Natural killer cell (primary cell): ENCODE results near the gene EIF4A2. TPM values are rescaled to one million over a fixed set of nuclear protein-coding genes. Genes with fewer than 3 reads are reported as not detected.

Source experiments
- ATAC-seq, 3 donors: fragments of 150-1000 bp in 2 of 3; fragments of 200-7000 bp in 1 of 3; cut with Tn5 transposase; 1 replicate in 1 of 3; 2 replicates in 2 of 3; pipeline ENCODE4 v1.10.0; 2021; ENCODE audit warnings: mild to moderate bottlenecking in 2 of 3, moderate library complexity in 2 of 3
- DNase-seq, 2 donors: peaks; one replicate each; pipeline versions ENCODE4 v3.0.0 to v3.0.0-alpha.2; 2013 to 2021; ENCODE audit warnings: mixed read lengths in 1 of 2
- H3K27ac ChIP-seq: one replicate; pipeline ENCODE4 v1.5.1; 2013; ENCODE audit warnings: mild to moderate bottlenecking, low read length
- H3K27me3 ChIP-seq: one replicate; pipeline ENCODE4 v1.6.1; 2013; ENCODE audit warnings: low read length; ENCODE audit not compliant: control insufficient read depth, insufficient read depth
- H3K36me3 ChIP-seq: one replicate; pipeline ENCODE4 v1.6.1; 2013; ENCODE audit warnings: low read length; ENCODE audit not compliant: control insufficient read depth, insufficient read depth
- H3K4me1 ChIP-seq: one replicate; pipeline ENCODE4 v1.6.1; 2013; ENCODE audit warnings: low read length; ENCODE audit not compliant: control insufficient read depth, insufficient read depth
- H3K4me3 ChIP-seq: one replicate; pipeline ENCODE4 v1.5.1; 2013; ENCODE audit warnings: low read length
- H3K9me3 ChIP-seq: one replicate; pipeline ENCODE4 v1.6.1; 2013; ENCODE audit warnings: low read length; ENCODE audit not compliant: control insufficient read depth, insufficient read depth
- H3K27ac Mint-ChIP-seq, 2 donors: one replicate each; pipeline ENCODE4 v1.8.0; 2022; ENCODE audit warnings: mild to moderate bottlenecking in 2 of 2, mixed read lengths in 2 of 2, moderate library complexity in 1 of 2
- H3K27me3 Mint-ChIP-seq, 2 donors: one replicate each; pipeline ENCODE4 v1.8.0; 2022; ENCODE audit warnings: low read depth in 2 of 2, mixed read lengths in 2 of 2
- H3K36me3 Mint-ChIP-seq: one replicate; pipeline ENCODE4 v1.8.0; 2022; ENCODE audit warnings: mixed read lengths
- H3K4me1 Mint-ChIP-seq, 2 donors: one replicate each; pipeline ENCODE4 v1.8.0; 2022; ENCODE audit warnings: mixed read lengths in 2 of 2
- H3K4me3 Mint-ChIP-seq: one replicate; pipeline ENCODE4 v1.8.0; 2022; ENCODE audit warnings: mild to moderate bottlenecking, moderate library complexity, mixed read lengths
- H3K9me3 Mint-ChIP-seq, 2 donors: one replicate each; pipeline ENCODE4 v1.8.0; 2022; ENCODE audit warnings: mixed read lengths in 2 of 2
- WGBS: methylation state at CpG from one replicate; pipeline ENCODE4 v1.1.7; 2013; ENCODE audit warnings: missing lambda C conversion rate; ENCODE audit not compliant: insufficient coverage; 5-methylcytosine and 5-hydroxymethylcytosine counted together
- intact Hi-C: fragments of 100-400 bp; cut with micrococcal nuclease; formaldehyde crosslinking; loops from one replicate; pipeline ENCODE4 v1.14.2; 2022
- total RNA-seq, 4 donors: library from RNA; stranded (reverse); fragments of 120-200 nt in 1 of 4; gene quantifications; one replicate each; pipeline versions ENCODE4 v1.2.3 to v1.2.4, GENCODE V29; 2013 to 2022
- TF ChIP-seq, protein P1 (sequence below): fragments of 200-600 bp; IDR thresholded peaks from one replicate; pipeline ENCODE4 v1.8.0; 2022; ENCODE audit warnings: antibody characterized with exemption

The EIF4A2 gene
- total RNA-seq, 3 donors from 2014 or later (not counting 1 experiment from before 2014, with no cell fraction given) = 551 to 652 (median 621) TPM

GRCh38 chr3:186759231-186759930 is 24.0 kb upstream of the EIF4A2 start:
- no peaks in the 10 kb centered on the region for H3K36me3 Mint-ChIP-seq
- H3K36me3 ChIP-seq = no peaks in the 10 kb centered on the region
- 59% methylated on average over 7 of the region's 11 CpGs for WGBS

DNA sequence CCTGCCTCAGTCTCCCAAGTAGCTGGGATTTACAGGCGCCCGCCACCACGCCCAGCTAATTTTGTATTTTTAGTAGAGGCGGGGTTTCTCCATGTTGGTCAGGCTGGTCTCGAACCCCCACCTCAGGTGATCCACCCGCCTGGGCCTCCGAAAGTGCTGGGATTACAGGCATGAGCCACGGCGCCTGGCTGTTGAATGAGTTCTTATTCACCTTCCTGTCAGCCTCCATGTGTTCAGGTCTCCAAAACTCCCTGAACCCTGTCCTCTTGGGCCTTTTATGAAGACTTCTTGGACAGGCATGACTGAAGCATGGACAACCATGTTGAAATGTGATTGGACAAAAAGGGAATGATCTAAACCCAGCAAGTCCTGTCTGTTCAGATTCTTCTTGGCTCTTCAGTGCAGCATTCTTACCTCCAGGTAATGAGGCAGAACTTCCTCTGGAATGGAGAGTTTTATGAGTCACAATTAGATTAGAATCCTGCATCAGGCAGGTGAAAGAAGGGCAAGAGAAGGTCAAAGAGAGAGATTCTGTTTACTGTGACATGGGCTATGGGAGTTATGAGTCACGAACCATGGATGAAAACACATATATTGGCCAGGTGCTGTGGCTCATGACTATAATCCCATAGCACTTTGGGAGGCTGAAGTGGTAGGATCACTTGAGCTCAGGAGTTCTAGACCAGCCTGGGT is 23.1 kb upstream of the EIF4A2 start:
- no peak overlapping the region for H3K4me3 Mint-ChIP-seq
- Histone ChIP-seq H3K9me3 (no peaks in the 10 kb centered on the region), H3K4me3 (no peak overlapping the region), H3K36me3 (no peaks in the 10 kb centered on the region), H3K27ac (no peak overlapping the region), H3K27me3 (no peaks in the 10 kb centered on the region), H3K4me1 (no peaks in the 10 kb centered on the region)
- no peaks in the 10 kb centered on the region for H3K9me3 Mint-ChIP-seq
- no peaks in the 10 kb centered on the region for H3K36me3 Mint-ChIP-seq
- no peak for DNase-seq
- WGBS = 96% methylated on average over 10 of the region's 10 CpGs
- ATAC-seq = no peak
- TF ChIP-seq, protein P1, sequence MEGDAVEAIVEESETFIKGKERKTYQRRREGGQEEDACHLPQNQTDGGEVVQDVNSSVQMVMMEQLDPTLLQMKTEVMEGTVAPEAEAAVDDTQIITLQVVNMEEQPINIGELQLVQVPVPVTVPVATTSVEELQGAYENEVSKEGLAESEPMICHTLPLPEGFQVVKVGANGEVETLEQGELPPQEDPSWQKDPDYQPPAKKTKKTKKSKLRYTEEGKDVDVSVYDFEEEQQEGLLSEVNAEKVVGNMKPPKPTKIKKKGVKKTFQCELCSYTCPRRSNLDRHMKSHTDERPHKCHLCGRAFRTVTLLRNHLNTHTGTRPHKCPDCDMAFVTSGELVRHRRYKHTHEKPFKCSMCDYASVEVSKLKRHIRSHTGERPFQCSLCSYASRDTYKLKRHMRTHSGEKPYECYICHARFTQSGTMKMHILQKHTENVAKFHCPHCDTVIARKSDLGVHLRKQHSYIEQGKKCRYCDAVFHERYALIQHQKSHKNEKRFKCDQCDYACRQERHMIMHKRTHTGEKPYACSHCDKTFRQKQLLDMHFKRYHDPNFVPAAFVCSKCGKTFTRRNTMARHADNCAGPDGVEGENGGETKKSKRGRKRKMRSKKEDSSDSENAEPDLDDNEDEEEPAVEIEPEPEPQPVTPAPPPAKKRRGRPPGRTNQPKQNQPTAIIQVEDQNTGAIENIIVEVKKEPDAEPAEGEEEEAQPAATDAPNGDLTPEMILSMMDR = no peak
- no peak overlapping the region for H3K27ac Mint-ChIP-seq
- intact Hi-C loops = no loop called here
- H3K27me3 Mint-ChIP-seq = peaks cover 5 to 10% of the 10 kb centered on the region in 2 donors
- H3K4me1 Mint-ChIP-seq = no peaks in the 10 kb centered on the region

More at GRCh38 chr3:186759231-186759930, 24.0 kb upstream of the EIF4A2 start:
- Histone ChIP-seq H3K9me3 (no peaks in the 10 kb centered on the region), H3K4me1 (no peaks in the 10 kb centered on the region), H3K27me3 (no peaks in the 10 kb centered on the region), H3K4me3 (no peak overlapping the region), H3K27ac (no peak overlapping the region)
- Mint-ChIP-seq H3K4me1 (no peaks in the 10 kb centered on the region), H3K4me3 (no peak overlapping the region), H3K27ac (no peak overlapping the region), H3K9me3 (no peaks in the 10 kb centered on the region), H3K27me3 (peaks cover 5 to 14% of the 10 kb centered on the region in 2 donors)
- DNase-seq = no peak
- TF ChIP-seq, protein P1 = no peak
- intact Hi-C loops = no loop called here
- ATAC-seq = no peak

DNA sequence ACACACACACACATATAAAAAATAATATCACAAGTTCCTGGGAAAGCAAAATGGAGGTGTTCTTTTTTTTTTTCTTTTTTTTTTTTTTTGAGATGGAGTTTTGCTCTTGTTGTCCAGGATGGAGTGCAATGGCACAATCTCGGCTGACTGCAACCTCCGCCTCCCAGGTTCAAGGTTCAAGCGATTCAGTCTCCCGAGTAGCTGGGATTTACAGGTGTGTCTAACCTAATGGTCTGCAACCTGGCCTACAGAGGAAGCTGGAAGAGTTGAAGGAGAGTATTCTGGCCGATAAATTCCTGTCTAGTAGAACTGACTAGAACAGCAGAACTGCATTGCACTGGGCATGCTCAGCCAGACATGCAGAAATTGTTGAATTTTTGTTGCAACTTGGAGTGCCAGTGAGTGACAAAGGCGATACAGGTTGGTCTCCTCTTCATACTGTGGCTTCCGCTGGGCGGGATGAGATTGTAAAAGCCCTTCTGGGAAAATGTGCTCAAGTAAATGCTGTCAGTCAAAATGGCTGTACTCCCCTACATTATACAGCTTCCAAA is 22.4 kb upstream of the EIF4A2 start:
- H3K27me3 Mint-ChIP-seq = peaks cover 5 to 9% of the 10 kb centered on the region in 2 donors
- H3K36me3 Mint-ChIP-seq = no peaks in the 10 kb centered on the region
- no peaks in the 10 kb centered on the region for H3K9me3 Mint-ChIP-seq
- no peaks in the 10 kb centered on the region for H3K27me3 ChIP-seq
- ATAC-seq (no peak), DNase-seq (no peak)
- no peak overlapping the region for H3K27ac Mint-ChIP-seq
- no peaks in the 10 kb centered on the region for H3K36me3 ChIP-seq
- H3K4me1 Mint-ChIP-seq = no peaks in the 10 kb centered on the region
- H3K4me3 Mint-ChIP-seq = no peak overlapping the region
- H3K9me3 ChIP-seq = peaks cover 5% of the 10 kb centered on the region
- no peak overlapping the region for H3K4me3 ChIP-seq
- TF ChIP-seq, protein P1 = no peak
- intact Hi-C loops = no loop called here
- WGBS = 97% methylated on average over 8 of the region's 8 CpGs
- H3K4me1 ChIP-seq = no peaks in the 10 kb centered on the region
- no peak overlapping the region for H3K27ac ChIP-seq
